ENCODE data around the gene CHMP1A. TPM values are rescaled to one million over a fixed set of nuclear protein-coding genes. Genes with fewer than 3 reads are reported as not detected.
"Not testable (repeated sequence)": the region's sequence is repeated elsewhere in the genome, so short reads cannot be mapped to it uniquely, and the experiment has no call there.

Gene CHMP1A
- total RNA-seq, 2 donors from 2014 or later = 75.8 to 128 TPM

GRCh38 chr16:89686520-89687091 lies 29.1 kb upstream of the CHMP1A start, which contains the start of gene CDK10:
TSS of gene CDK10 (plus strand) at chr16:89686689. CDS start at chr16:89686711, 22 bp downstream.
- Histone ChIP-seq H3K4me1 (replicated peaks) (no peaks in the 10 kb centered on the region), H3K36me3 (no peaks in the 10 kb centered on the region), H3K27ac (peak within 1 kb of the TSS; percentile 89 to 91), H3K27me3 (replicated peaks; ENCODE audit: insufficient read depth) (no peaks in the 10 kb centered on the region), H3K9me3 (no peaks in the 10 kb centered on the region), H3K4me3 (peak within 1 kb of the TSS; percentile 73 to 76)
- intact Hi-C loops (cut with DNase I) = no loop called here
- DNase-seq (ENCODE audit: low spot score) = peak; percentile 86
- 0% methylated on average over 25 of the region's 67 CpGs for WGBS
- TF ChIP-seq CTCF (IDR thresholded peaks at IDR 0.05) = peak in 2 of 4 experiments; percentile 20 to 26
- peak; percentile 79 for TF ChIP-seq POLR2A (IDR thresholded peaks at IDR 0.05)
- peak; percentile 94 for TF ChIP-seq POLR2AphosphoS5 (IDR thresholded peaks at IDR 0.05)

DNA sequence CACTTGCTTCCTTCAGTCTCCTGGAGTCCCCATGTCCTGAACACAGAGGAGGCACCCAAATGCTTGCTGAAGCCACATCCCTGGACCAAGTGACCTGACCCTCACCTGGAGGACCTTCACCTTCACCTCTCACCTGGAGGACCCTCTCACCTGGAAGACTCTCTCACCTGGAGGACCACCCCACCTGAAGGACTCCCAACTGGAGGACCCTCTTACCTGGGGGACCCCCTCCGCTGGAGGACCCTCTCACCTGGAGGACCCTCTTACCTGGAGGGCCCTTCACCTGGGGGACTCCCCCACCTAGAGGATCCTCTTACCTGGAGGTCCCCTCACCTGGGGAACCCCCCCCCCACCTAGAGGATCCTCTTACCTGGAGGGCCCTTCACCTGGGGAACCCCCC lies 28.4 kb upstream of the CHMP1A start:
- no peaks in the 10 kb centered on the region for H3K36me3 ChIP-seq
- intact Hi-C loops (cut with DNase I) = no loop called here
- no peaks in the 10 kb centered on the region for H3K4me1 ChIP-seq (replicated peaks)
- no peaks in the 10 kb centered on the region for H3K9me3 ChIP-seq
- WGBS = 100% methylated on average over 1 of the region's 1 CpG
- no peak overlapping the region for H3K4me3 ChIP-seq
- TF ChIP-seq CTCF (IDR thresholded peaks at IDR 0.05) = no peak
- no peak for TF ChIP-seq POLR2A (IDR thresholded peaks at IDR 0.05)
- no peak for TF ChIP-seq POLR2AphosphoS5 (IDR thresholded peaks at IDR 0.05)
- H3K27ac ChIP-seq = no peak overlapping the region
- no peak for DNase-seq (ENCODE audit: low spot score)
- no peaks in the 10 kb centered on the region for H3K27me3 ChIP-seq (replicated peaks; ENCODE audit: insufficient read depth)

GRCh38 chr16:89678258-89678657 lies 20.8 kb upstream of the CHMP1A start:
- TF ChIP-seq CTCF (IDR thresholded peaks at IDR 0.05) (no peak), POLR2AphosphoS5 (IDR thresholded peaks at IDR 0.05) (no peak), POLR2A (IDR thresholded peaks at IDR 0.05) (no peak)

DNA sequence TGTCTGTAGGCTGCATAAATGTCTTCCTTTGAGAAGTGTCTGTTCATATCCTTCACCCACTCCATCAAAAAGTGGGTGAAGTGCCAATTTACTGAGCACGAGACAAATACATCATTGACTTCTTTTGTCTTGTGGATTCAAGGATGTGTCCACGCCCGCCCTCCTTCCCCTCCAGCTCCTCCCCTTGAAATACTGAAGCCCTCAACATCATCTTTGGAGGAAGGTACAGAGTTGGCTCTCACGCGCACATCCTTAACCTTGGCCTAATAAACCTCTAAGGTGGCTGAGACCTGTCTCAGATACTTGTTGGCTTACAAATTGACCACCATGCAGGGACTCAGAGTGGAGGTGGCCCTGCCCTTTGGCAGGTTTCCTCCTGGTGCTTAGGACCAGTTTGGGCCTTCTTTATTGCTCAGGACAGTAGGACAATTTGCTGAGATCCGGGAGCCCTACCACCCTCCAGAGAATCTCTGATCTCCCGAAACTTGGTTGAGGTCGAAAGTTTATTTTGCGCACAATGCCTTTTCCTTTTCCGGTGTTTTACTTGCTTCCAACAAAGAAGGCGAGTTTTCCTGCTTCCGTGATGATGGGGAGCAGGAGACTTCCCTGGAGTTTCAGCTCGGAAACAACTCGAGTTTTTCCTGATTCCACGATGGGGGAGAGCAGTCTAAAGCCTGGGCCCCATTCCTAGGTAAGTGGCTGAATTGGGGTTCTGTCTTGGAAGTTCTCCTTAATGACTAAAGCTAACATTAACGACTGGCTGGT lies 14.9 kb upstream of the CHMP1A start:
- DNase-seq (ENCODE audit: low spot score) = no peak
- Histone ChIP-seq H3K27ac (no peak overlapping the region), H3K9me3 (no peaks in the 10 kb centered on the region), H3K4me3 (no peak overlapping the region), H3K4me1 (replicated peaks) (no peaks in the 10 kb centered on the region), H3K27me3 (replicated peaks; ENCODE audit: insufficient read depth) (no peaks in the 10 kb centered on the region), H3K36me3 (no peaks in the 10 kb centered on the region)
- intact Hi-C loops (cut with DNase I) = no loop called here
- TF ChIP-seq CTCF (IDR thresholded peaks at IDR 0.05) = no peak
- TF ChIP-seq POLR2AphosphoS5 (IDR thresholded peaks at IDR 0.05) = no peak
- no peak for TF ChIP-seq POLR2A (IDR thresholded peaks at IDR 0.05)
- 93% methylated on average over 16 of the region's 16 CpGs for WGBS

More at GRCh38 chr16:89678258-89678657, 20.8 kb upstream of the CHMP1A start:
- WGBS = 95% methylated on average over 2 of the region's 2 CpGs
- intact Hi-C loops (cut with DNase I) = no loop called here
- DNase-seq (ENCODE audit: low spot score) = no peak
- Histone ChIP-seq H3K27me3 (replicated peaks; ENCODE audit: insufficient read depth) (no peaks in the 10 kb centered on the region), H3K4me3 (no peak overlapping the region), H3K4me1 (replicated peaks) (no peaks in the 10 kb centered on the region), H3K9me3 (no peaks in the 10 kb centered on the region), H3K36me3 (no peaks in the 10 kb centered on the region), H3K27ac (no peak overlapping the region)

- H3K4me3 ChIP-seq; H3K27ac ChIP-seq; H3K9me3 ChIP-seq; H3K36me3 ChIP-seq; H3K27me3 ChIP-seq (replicated peaks; ENCODE audit: insufficient read depth); H3K4me1 ChIP-seq (replicated peaks); intact Hi-C loops (cut with DNase I); DNase-seq (ENCODE audit: low spot score): not testable (repeated sequence)
- 95% methylated on average over 4 of the region's 4 CpGs for WGBS
Observed at GRCh38 chr16:89671565-89671964, 14.1 kb upstream of the CHMP1A start.

Data from prostate gland (tissue), 2 donors.